Heart left ventricle (tissue), 13 donors: ENCODE results near the gene DRD4.

Experiments
- CTCF ChIP-seq, 12 donors: fragments of 200-600 bp; sonication (generic) in 4 of 12; IDR thresholded peaks; one replicate each; pipeline versions ENCODE4 v1.5.0 to v1.8.0; 2018 to 2022; ENCODE audit warnings: antibody characterized with exemption in 12 of 12, mild to moderate bottlenecking in 5 of 12
- POLR2A ChIP-seq, 2 donors: fragments of 450-650 bp; IDR thresholded peaks; one replicate each; pipeline ENCODE4 v1.6.1; 2017; ENCODE audit warnings: antibody characterized with exemption in 2 of 2, mild to moderate bottlenecking in 2 of 2, moderate library complexity in 2 of 2
- donor health status: ischemic (EF 13 %, LVEDD 7.1; RV severe dilation, severe dysfunction).
- donor health status: DM: no; HTN: yes; CAD: no.
- donor health status: DM: no; HTN: no; CAD: no.
- donor health status: ischemic (EF 25% LVEDD 6.9; RV normal size, moderate dysfunction).
- donor health status: ischemic (EF 25% LVEDD 5.7; RV mildly dilated, moderate dysfunction).
- donor health status: ischemic (EF 35%, LVEDD 5.7; RV mildly dilated, moderate dysfunction).
- donor health status: nonischemic (EF 11% LVEDD 7.7; RV severe dilation, severe dysfunction).
- donor health status: DM: yes; HTN: yes; CAD: no.
- donor health status: PGD.
- donor health status: ischemic (EF 29% LVEDD 5.4; RV normal size, mild dysfunction).
- donor health status: nonischemic (EF 23%, LVEDD 6.1; RV moderate dilation, normal function).

- TF ChIP-seq CTCF (IDR thresholded peaks at IDR 0.05) (no peak), POLR2A (IDR thresholded peaks at IDR 0.05) (no peak)
Observed at GRCh38 chr11:592501-592900, 44.6 kb upstream of the DRD4 start.
